ENCODE measurements around the gene GNAI1.
A peak's percentile ranks its signal among the peaks of the same experiment; 100 is the strongest.

GRCh38 chr7:80134536-80135308 is at the start of gene GNAI1:
- TF ChIP-seq, protein P1, sequence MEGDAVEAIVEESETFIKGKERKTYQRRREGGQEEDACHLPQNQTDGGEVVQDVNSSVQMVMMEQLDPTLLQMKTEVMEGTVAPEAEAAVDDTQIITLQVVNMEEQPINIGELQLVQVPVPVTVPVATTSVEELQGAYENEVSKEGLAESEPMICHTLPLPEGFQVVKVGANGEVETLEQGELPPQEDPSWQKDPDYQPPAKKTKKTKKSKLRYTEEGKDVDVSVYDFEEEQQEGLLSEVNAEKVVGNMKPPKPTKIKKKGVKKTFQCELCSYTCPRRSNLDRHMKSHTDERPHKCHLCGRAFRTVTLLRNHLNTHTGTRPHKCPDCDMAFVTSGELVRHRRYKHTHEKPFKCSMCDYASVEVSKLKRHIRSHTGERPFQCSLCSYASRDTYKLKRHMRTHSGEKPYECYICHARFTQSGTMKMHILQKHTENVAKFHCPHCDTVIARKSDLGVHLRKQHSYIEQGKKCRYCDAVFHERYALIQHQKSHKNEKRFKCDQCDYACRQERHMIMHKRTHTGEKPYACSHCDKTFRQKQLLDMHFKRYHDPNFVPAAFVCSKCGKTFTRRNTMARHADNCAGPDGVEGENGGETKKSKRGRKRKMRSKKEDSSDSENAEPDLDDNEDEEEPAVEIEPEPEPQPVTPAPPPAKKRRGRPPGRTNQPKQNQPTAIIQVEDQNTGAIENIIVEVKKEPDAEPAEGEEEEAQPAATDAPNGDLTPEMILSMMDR (IDR thresholded peaks at IDR 0.05; ENCODE audit: low read length): peak; percentile 33
- TF ChIP-seq EZH2 (optimal IDR thresholded peaks at IDR 0.05; ENCODE audit: low read depth, low read length): no peak
- no peak for TF ChIP-seq EZH2phosphoT487 (IDR thresholded peaks at IDR 0.05; ENCODE audit: low read length)
